HCT116 (cell line): ENCODE results near the gene QRSL1. TPM values are rescaled to one million over a fixed set of nuclear protein-coding genes. Genes with fewer than 3 reads are reported as not detected.

Experiments used
- ATAC-seq: fragments of 200-7000 bp; cut with Tn5 transposase; 2 replicates; pipeline ENCODE4 v1.9.1; 2020; ENCODE audit warnings: mild to moderate bottlenecking, moderate library complexity
- BruUV-seq: library from RNA; stranded (reverse); fragments of 400-500 nt; replicated peaks from 2 replicates; lab custom pipeline; 2021; lab: Mats Ljungman, UMichigan
- CTCF ChIA-PET: fragments of 300-600 bp; sonication (Branson Sonifier 250); formaldehyde crosslinking; loops from one replicate; lab custom pipeline; 2021; ENCODE audit warnings: antibody characterized with exemption; lab: Charles Lee
- POLR2A ChIA-PET: fragments of 300-600, 350-600 bp; sonication (Branson Sonifier 250); formaldehyde crosslinking; loops from one replicate; lab custom pipeline; 2021; ENCODE audit warnings: antibody characterized with exemption; lab: Charles Lee
- RAD21 ChIA-PET, 2 experiments: fragments of 300-600 bp; sonication (Branson Sonifier 250); formaldehyde crosslinking; loops; one replicate each; lab custom pipeline; 2023; ENCODE audit warnings: low total read pairs in 2 of 2; ENCODE audit not compliant: uncharacterized antibody in 2 of 2, unreplicated experiment in 2 of 2, low non-redundant PET in 1 of 2; lab: Charles Lee
- DNase-seq: peaks from one replicate; pipeline ENCODE4 v3.0.0-alpha.2; 2010; ENCODE audit warnings: low read depth, low spot score
- H2AFZ ChIP-seq: fragments of 200-600 bp; shearing (Covaris generic), sonication (generic); 2 replicates; pipeline ENCODE4 v1.6.1; 2017; ENCODE audit warnings: low read depth, mixed run types, mixed read lengths, antibody characterized with exemption, low read length; ENCODE audit not compliant: poor library complexity, severe bottlenecking
- H3K27ac ChIP-seq: 2 replicates; pipeline ENCODE4 v1.5.1; 2012; ENCODE audit warnings: low read depth, low read length
- H3K27me3 ChIP-seq: fragments of 200-600 bp; sonication (generic); 2 replicates; pipeline ENCODE4 v1.6.1; 2016; ENCODE audit warnings: mixed run types, low read length, mixed read lengths; ENCODE audit not compliant: insufficient read depth
- H3K36me3 ChIP-seq, 2 experiments: fragments of 200-500 bp in 1 of 2; fragments of 200-600 bp in 1 of 2; sonication (Bioruptor generic) in 1 of 2; sonication (generic) in 1 of 2; 2 replicates each; pipeline versions ENCODE4 v1.5.1 to v1.6.1; 2014 to 2016; ENCODE audit warnings: low read length in 2 of 2, inconsistent platforms in 1 of 2, mixed read lengths in 1 of 2, mixed run types in 1 of 2; ENCODE audit not compliant: insufficient read depth in 2 of 2, control insufficient read depth in 1 of 2
- H3K4me1 ChIP-seq, 2 experiments: fragments of 200-600 bp in 1 of 2; sonication (generic) in 1 of 2; 2 replicates each; pipeline versions ENCODE4 v1.5.1 to v1.6.1; 2012 to 2017; ENCODE audit warnings: low read length in 2 of 2, inconsistent platforms in 1 of 2, mild to moderate bottlenecking in 1 of 2, mixed read lengths in 1 of 2, mixed run types in 1 of 2, moderate library complexity in 1 of 2; ENCODE audit not compliant: insufficient read depth in 2 of 2, control insufficient read depth in 1 of 2
- H3K4me2 ChIP-seq: fragments of 200-600 bp; sonication (generic); 2 replicates; pipeline ENCODE4 v1.6.1; 2017; ENCODE audit warnings: mixed run types, low read length, mixed read lengths
- H3K4me3 ChIP-seq, 2 experiments: fragments of 200-600 bp in 1 of 2; sonication (generic) in 1 of 2; replicated peaks in 1 of 2; 2 replicates each; pipeline ENCODE4 v1.5.1; 2011 to 2016; ENCODE audit warnings: low read length in 2 of 2, control low read depth in 1 of 2, low read depth in 1 of 2, mild to moderate bottlenecking in 1 of 2, mixed read lengths in 1 of 2, mixed run types in 1 of 2
- H3K79me2 ChIP-seq: fragments of 200-600 bp; sonication (generic); 2 replicates; pipeline ENCODE4 v1.6.1; 2017; ENCODE audit warnings: mild to moderate bottlenecking, mixed run types, low read length, moderate library complexity, mixed read lengths; ENCODE audit not compliant: insufficient read depth
- H3K9ac ChIP-seq: fragments of 200-600 bp; sonication (generic); 2 replicates; pipeline ENCODE4 v1.6.1; 2016; ENCODE audit warnings: low read length, mixed read lengths
- H3K9me2 ChIP-seq: fragments of 200-600 bp; sonication (generic), shearing (Covaris generic); 2 replicates; pipeline ENCODE4 v1.6.1; 2017; ENCODE audit warnings: mixed run types, mild to moderate bottlenecking, moderate library complexity; ENCODE audit not compliant: insufficient read depth
- H3K9me3 ChIP-seq, 2 experiments: fragments of 200-500 bp in 1 of 2; fragments of 200-600 bp in 1 of 2; sonication (Bioruptor generic) in 1 of 2; sonication (generic) in 1 of 2; 2 replicates each; pipeline ENCODE4 v1.6.1; 2014 to 2017; ENCODE audit warnings: low read length in 2 of 2, mixed read lengths in 2 of 2, inconsistent platforms in 1 of 2, low read depth in 1 of 2, mild to moderate bottlenecking in 1 of 2, mixed run types in 1 of 2, moderate library complexity in 1 of 2; ENCODE audit not compliant: control insufficient read depth in 1 of 2, insufficient read depth in 1 of 2
- H4K20me1 ChIP-seq: fragments of 200-600 bp; sonication (generic), shearing (Covaris generic); 2 replicates; pipeline ENCODE4 v1.6.1; 2017; ENCODE audit warnings: mixed run types, mild to moderate bottlenecking, moderate library complexity; ENCODE audit not compliant: insufficient read depth
- CEBPB ChIP-seq: IDR thresholded peaks from 2 replicates; pipeline ENCODE4 v1.6.1; 2012; ENCODE audit warnings: low read depth
- EZH2 ChIP-seq: fragments of 200-600 bp; sonication (generic); IDR thresholded peaks from 2 replicates; pipeline ENCODE4 v1.6.1; 2017; ENCODE audit warnings: antibody characterized with exemption, mixed run types
- EZH2phosphoT487 ChIP-seq: fragments of 200-600 bp; IDR thresholded peaks from 2 replicates; pipeline ENCODE4 v1.6.1; 2018; ENCODE audit warnings: antibody characterized with exemption, borderline replicate concordance
- FOSL1 ChIP-seq: IDR thresholded peaks from 2 replicates; pipeline ENCODE4 v1.6.1; 2012; ENCODE audit warnings: low read depth
- POLR2A ChIP-seq: IDR thresholded peaks from 2 replicates; pipeline ENCODE4 v1.7.0; 2011; ENCODE audit warnings: borderline replicate concordance; ENCODE audit not compliant: insufficient read depth, insufficient read length; ENCODE audit errors: extremely low read depth
- POLR2AphosphoS5 ChIP-seq: IDR thresholded peaks from 2 replicates; pipeline ENCODE4 v1.6.1; 2011; ENCODE audit warnings: mild to moderate bottlenecking, low read depth, low read length, moderate library complexity
- SIN3A ChIP-seq: IDR thresholded peaks from 2 replicates; pipeline ENCODE4 v1.6.1; 2012; ENCODE audit warnings: low read depth
- SP1 ChIP-seq: IDR thresholded peaks from 2 replicates; pipeline ENCODE4 v1.6.1; 2012; ENCODE audit warnings: low read depth
- SRF ChIP-seq: IDR thresholded peaks from 2 replicates; pipeline ENCODE4 v1.6.1; 2012; ENCODE audit warnings: low read depth
- YY1 ChIP-seq: IDR thresholded peaks from 2 replicates; pipeline ENCODE4 v1.6.1; 2011; ENCODE audit warnings: low read length, low read depth, moderate library complexity, mild to moderate bottlenecking; ENCODE audit not compliant: insufficient replicate concordance; ENCODE audit errors: extremely low read depth
- ZFX ChIP-seq: fragments of 450-650 bp; IDR thresholded peaks from 2 replicates; pipeline ENCODE4 v1.6.1; 2017
- intact Hi-C: fragments of 100-400 bp; cut with micrococcal nuclease; formaldehyde crosslinking; loops from 2 replicates; pipeline ENCODE4 v1.10.0; 2022
- total RNA-seq: library from RNA; stranded (reverse); gene quantifications from one replicate; pipeline ENCODE4 v1.2.1, GENCODE V29; 2021; ENCODE audit not compliant: unreplicated experiment
- TF ChIP-seq, protein P1 (sequence below), 3 experiments: fragments of 200-600 bp in 1 of 3; sonication (generic) in 1 of 3; IDR thresholded peaks in 2 of 3; conservative IDR thresholded peaks in 1 of 3; 2 replicates each; pipeline ENCODE4 v1.5.1; 2012 to 2017; ENCODE audit warnings: low read depth in 2 of 3, low read length in 2 of 3, antibody characterized with exemption in 1 of 3, borderline replicate concordance in 1 of 3, control low read depth in 1 of 3, mild to moderate bottlenecking in 1 of 3, mixed read lengths in 1 of 3, mixed run types in 1 of 3, moderate library complexity in 1 of 3; ENCODE audit not compliant: insufficient read depth in 1 of 3

The QRSL1 gene
- total RNA-seq, 1 experiment from 2014 or later: 16.0 TPM

DNA sequence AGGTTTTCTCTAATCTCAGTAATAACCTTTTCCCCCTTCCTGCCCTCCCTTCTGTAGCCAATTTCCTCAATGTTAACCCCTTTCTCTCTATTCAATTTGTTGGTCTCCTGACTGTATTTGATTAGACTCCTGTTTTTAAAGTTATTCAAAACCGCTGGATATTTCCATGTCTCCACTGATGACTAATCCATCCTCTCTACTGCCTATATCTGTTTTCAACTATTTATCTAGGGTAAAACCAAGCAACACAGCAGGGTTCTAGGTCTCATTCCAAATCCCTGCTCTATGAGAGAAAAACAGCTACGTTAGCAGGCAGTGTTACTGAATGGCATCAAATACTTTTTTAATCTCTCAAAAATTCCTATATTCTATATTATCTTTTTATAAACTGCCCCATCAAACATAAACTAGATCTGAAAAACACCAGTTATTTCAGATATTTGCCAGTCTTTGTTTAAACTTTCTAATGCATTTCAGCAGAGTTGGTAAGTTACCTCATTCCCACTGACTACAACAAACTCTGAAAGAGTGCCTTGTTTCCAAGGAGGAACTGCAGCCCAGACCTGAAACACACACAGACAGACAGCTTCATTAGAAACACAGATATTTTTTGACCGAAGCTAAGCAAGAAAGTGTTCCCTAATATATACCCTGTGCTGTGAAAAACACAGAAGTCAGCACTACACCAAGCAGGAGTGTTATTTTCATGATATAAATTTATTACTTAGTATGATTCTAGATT, 8.3 kb upstream of the QRSL1 start:
- H3K9ac ChIP-seq: no peak overlapping the region
- H3K79me2 ChIP-seq: no peaks in the 10 kb centered on the region
- no peaks in the 10 kb centered on the region for H3K36me3 ChIP-seq
- H3K27me3 ChIP-seq: no peaks in the 10 kb centered on the region
- BruUV-seq: no TSS peak
- H3K27ac ChIP-seq: no peak overlapping the region
- ATAC-seq (no peak), DNase-seq (no peak)
- RAD21 ChIA-PET: no interaction called here
- POLR2A ChIA-PET: no interaction called here
- TF ChIP-seq SRF: no peak
- no peak for TF ChIP-seq SIN3A
- no peak for TF ChIP-seq ZFX
- TF ChIP-seq CEBPB: no peak
- no peak for TF ChIP-seq POLR2A
- TF ChIP-seq POLR2AphosphoS5: no peak
- no peak for TF ChIP-seq FOSL1
- no peak for TF ChIP-seq YY1
- no peaks in the 10 kb centered on the region for H3K9me2 ChIP-seq
- no peak overlapping the region for H2AFZ ChIP-seq
- H3K4me3 ChIP-seq: no peak overlapping the region
- intact Hi-C loops: no loop called here
- no peaks in the 10 kb centered on the region for H3K9me3 ChIP-seq
- CTCF ChIA-PET: interaction anchor here (0.9 to 1.2 kb wide), 2 partner anchors 11 to 376 kb away, joined by 3 to 6 read pairs; no protein-coding TSS in a partner anchor
- H3K4me2 ChIP-seq: no peak overlapping the region
- H4K20me1 ChIP-seq: no peaks in the 10 kb centered on the region; the same call in 1 of the 2 replicates
- H3K4me1 ChIP-seq: no peaks in the 10 kb centered on the region

DNA sequence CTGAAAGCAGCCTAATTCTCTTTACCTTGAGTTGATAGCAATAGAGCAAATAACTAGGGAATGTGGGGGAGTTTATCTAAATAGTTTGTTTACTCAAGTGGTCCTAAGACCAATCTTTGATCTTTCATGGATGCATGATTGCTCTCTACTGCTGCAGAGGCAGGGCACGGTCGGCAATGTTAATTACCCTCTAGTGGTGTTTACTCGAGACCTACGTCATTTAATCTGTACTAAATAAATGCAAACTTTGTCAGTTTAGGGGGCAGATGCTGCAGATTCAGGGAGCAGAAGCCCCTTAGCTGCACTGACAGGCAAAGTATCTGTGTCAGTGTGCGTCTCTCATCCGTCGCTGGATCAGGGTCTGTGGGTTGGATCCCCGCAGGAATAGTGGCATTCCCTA, 7.0 kb upstream of the QRSL1 start:
- no peaks in the 10 kb centered on the region for H3K36me3 ChIP-seq
- RAD21 ChIA-PET: no interaction called here
- H3K4me3 ChIP-seq: no peak overlapping the region
- H3K27me3 ChIP-seq: no peaks in the 10 kb centered on the region
- H3K9ac ChIP-seq: no peak overlapping the region
- CTCF ChIA-PET: interaction anchor here (0.8 kb wide), 1 partner anchor 14 kb away, joined by 3 read pairs; no protein-coding TSS in a partner anchor
- H2AFZ ChIP-seq: no peak overlapping the region
- no peak overlapping the region for H3K27ac ChIP-seq
- no peak for ATAC-seq
- no peak for DNase-seq
- H3K4me1 ChIP-seq: no peaks in the 10 kb centered on the region
- H3K4me2 ChIP-seq: no peak overlapping the region
- BruUV-seq: no TSS peak
- POLR2A ChIA-PET: no interaction called here
- intact Hi-C loops: no loop called here
- H3K9me2 ChIP-seq: no peaks in the 10 kb centered on the region
- H3K79me2 ChIP-seq: no peaks in the 10 kb centered on the region
- H3K9me3 ChIP-seq: no peaks in the 10 kb centered on the region
- TF ChIP-seq, protein P1, sequence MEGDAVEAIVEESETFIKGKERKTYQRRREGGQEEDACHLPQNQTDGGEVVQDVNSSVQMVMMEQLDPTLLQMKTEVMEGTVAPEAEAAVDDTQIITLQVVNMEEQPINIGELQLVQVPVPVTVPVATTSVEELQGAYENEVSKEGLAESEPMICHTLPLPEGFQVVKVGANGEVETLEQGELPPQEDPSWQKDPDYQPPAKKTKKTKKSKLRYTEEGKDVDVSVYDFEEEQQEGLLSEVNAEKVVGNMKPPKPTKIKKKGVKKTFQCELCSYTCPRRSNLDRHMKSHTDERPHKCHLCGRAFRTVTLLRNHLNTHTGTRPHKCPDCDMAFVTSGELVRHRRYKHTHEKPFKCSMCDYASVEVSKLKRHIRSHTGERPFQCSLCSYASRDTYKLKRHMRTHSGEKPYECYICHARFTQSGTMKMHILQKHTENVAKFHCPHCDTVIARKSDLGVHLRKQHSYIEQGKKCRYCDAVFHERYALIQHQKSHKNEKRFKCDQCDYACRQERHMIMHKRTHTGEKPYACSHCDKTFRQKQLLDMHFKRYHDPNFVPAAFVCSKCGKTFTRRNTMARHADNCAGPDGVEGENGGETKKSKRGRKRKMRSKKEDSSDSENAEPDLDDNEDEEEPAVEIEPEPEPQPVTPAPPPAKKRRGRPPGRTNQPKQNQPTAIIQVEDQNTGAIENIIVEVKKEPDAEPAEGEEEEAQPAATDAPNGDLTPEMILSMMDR (IDR thresholded peaks at IDR 0.05 in 2 of 3, conservative IDR thresholded peaks at IDR 0.05 in 1 of 3; ENCODE audit: borderline replicate concordance in 1 of 3, insufficient read depth in 1 of 3, low read depth in 2 of 3, low read length in 2 of 3): no peak
- TF ChIP-seq EZH2phosphoT487 (no peak), EZH2 (no peak), POLR2AphosphoS5 (no peak), SP1 (no peak)
- H4K20me1 ChIP-seq: no peaks in the 10 kb centered on the region; the same call in 1 of the 2 replicates
